ENCODE data around the gene DBX1.

DNA sequence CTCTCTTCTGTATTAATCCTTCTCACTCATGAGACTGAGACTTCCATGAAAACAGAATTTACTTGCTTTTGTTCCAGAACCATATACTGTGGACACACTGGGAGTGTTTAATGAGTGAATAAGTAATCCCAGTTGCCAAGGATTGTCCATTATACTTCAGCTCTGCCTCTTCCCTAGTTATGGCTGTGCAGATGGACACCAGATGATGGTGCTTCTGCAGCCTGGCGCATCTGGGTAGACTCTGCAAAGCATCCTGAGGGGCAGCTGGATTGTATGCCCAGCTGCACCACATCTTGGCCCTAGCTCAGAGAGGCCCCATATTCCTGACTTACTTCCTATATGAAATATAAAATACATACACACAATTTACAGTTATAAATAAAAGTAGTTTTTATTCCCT lies 43.5 kb downstream of the DBX1 start:
- TF ChIP-seq EP300 (IDR thresholded peaks at IDR 0.05; ENCODE audit: low read depth in 2 of 2, low read length in 2 of 2) (no peak), EP300 (CRISPR knock-in tag; IDR thresholded peaks at IDR 0.05; ENCODE audit: borderline replicate concordance) (no peak), POLR2AphosphoS5 (IDR thresholded peaks at IDR 0.05; ENCODE audit: low read depth, low read length) (no peak), NR2F2 (IDR thresholded peaks at IDR 0.05; ENCODE audit: borderline replicate concordance, low read depth) (no peak), SAP130 (CRISPR knock-in tag; IDR thresholded peaks at IDR 0.05; ENCODE audit: low read depth) (no peak), RAD51 (IDR thresholded peaks at IDR 0.05; ENCODE audit: borderline replicate concordance) (no peak)
- TF ChIP-seq, protein P1, sequence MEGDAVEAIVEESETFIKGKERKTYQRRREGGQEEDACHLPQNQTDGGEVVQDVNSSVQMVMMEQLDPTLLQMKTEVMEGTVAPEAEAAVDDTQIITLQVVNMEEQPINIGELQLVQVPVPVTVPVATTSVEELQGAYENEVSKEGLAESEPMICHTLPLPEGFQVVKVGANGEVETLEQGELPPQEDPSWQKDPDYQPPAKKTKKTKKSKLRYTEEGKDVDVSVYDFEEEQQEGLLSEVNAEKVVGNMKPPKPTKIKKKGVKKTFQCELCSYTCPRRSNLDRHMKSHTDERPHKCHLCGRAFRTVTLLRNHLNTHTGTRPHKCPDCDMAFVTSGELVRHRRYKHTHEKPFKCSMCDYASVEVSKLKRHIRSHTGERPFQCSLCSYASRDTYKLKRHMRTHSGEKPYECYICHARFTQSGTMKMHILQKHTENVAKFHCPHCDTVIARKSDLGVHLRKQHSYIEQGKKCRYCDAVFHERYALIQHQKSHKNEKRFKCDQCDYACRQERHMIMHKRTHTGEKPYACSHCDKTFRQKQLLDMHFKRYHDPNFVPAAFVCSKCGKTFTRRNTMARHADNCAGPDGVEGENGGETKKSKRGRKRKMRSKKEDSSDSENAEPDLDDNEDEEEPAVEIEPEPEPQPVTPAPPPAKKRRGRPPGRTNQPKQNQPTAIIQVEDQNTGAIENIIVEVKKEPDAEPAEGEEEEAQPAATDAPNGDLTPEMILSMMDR (CRISPR knock-in tag; IDR thresholded peaks at IDR 0.05), result no peak

Data from HepG2 (cell line).